ENCODE results near the gene OASL.

OASL gene

GRCh38 chr12:121004253-121004815 lies 34.7 kb downstream of the OASL start:
- no peak overlapping the region for H3K14ac ChIP-seq (ENCODE audit: low read length)
- peaks cover 4 to 6% of the 10 kb centered on the region in 2 experiments for H3K4me1 ChIP-seq (ENCODE audit: control insufficient read depth in 1 of 2, insufficient read depth in 2 of 2, low read length in 2 of 2)
- no peak overlapping the region for H3K27ac ChIP-seq (ENCODE audit: low read depth, low read length)
- no peak overlapping the region for H3K9ac ChIP-seq (ENCODE audit: low read length)
- H2AK5ac ChIP-seq (ENCODE audit: low read length): no peak overlapping the region
- H2AFZ ChIP-seq (ENCODE audit: insufficient read depth, low read length, poor library complexity): no peak overlapping the region
- H2BK12ac ChIP-seq (ENCODE audit: low read length): no peak overlapping the region
- H3K79me1 ChIP-seq (ENCODE audit: low read length): no peaks in the 10 kb centered on the region
- H3K27me3 ChIP-seq (ENCODE audit: insufficient read depth, low read length): no peaks in the 10 kb centered on the region
- peaks cover 25 to 32% of the 10 kb centered on the region in 2 experiments for H3K36me3 ChIP-seq (ENCODE audit: control insufficient read depth in 1 of 2, insufficient read depth in 2 of 2, low read length in 2 of 2)
- H4K8ac ChIP-seq (ENCODE audit: low read depth, low read length): no peak overlapping the region
- H3K4me2 ChIP-seq (ENCODE audit: low read length): no peak overlapping the region
- H3K9me3 ChIP-seq (ENCODE audit: insufficient read depth, low read depth, low read length): no peaks in the 10 kb centered on the region
- DNase-seq: no peak
- no peak overlapping the region for H2BK5ac ChIP-seq (ENCODE audit: low read depth, low read length, poor library complexity)
- H4K91ac ChIP-seq (ENCODE audit: low read depth, low read length): no peak overlapping the region
- H3K18ac ChIP-seq (ENCODE audit: low read length): no peak overlapping the region
- no peak overlapping the region for H3K4me3 ChIP-seq (ENCODE audit: low read depth, low read length)
- no CpG with 5 or more reads among the region's 16 CpGs for WGBS (ENCODE audit: extremely low coverage, insufficient coverage, insufficient read length)
- H3K4ac ChIP-seq (ENCODE audit: low read depth, low read length): no peak overlapping the region
- no peak overlapping the region for H2BK120ac ChIP-seq (ENCODE audit: insufficient read depth, low read length, poor library complexity)
- no peak overlapping the region for H4K12ac ChIP-seq (ENCODE audit: low read depth, low read length)
- H3K23ac ChIP-seq (ENCODE audit: low read length): no peak overlapping the region
- no peaks in the 10 kb centered on the region for H3K79me2 ChIP-seq (ENCODE audit: control insufficient read depth, insufficient read depth, low read length, poor library complexity)

- H2BK5ac ChIP-seq (ENCODE audit: low read depth, low read length, poor library complexity): no peak overlapping the region
- H3K79me1 ChIP-seq (ENCODE audit: low read length): no peaks in the 10 kb centered on the region
- H3K14ac ChIP-seq (ENCODE audit: low read length): no peak overlapping the region
- H3K27ac ChIP-seq (ENCODE audit: low read depth, low read length): no peak overlapping the region
- no peak overlapping the region for H3K4me2 ChIP-seq (ENCODE audit: low read length)
- no peaks in the 10 kb centered on the region for H3K9me3 ChIP-seq (ENCODE audit: insufficient read depth, low read depth, low read length)
- H4K91ac ChIP-seq (ENCODE audit: low read depth, low read length): no peak overlapping the region
- no peak for DNase-seq
- WGBS (ENCODE audit: extremely low coverage, insufficient coverage, insufficient read length): no CpG with 5 or more reads among the region's 4 CpGs
- H3K27me3 ChIP-seq (ENCODE audit: insufficient read depth, low read length): no peaks in the 10 kb centered on the region
- H3K36me3 ChIP-seq (ENCODE audit: control insufficient read depth in 1 of 2, insufficient read depth in 2 of 2, low read length in 2 of 2): peaks cover 25 to 30% of the 10 kb centered on the region in 2 experiments
- H4K8ac ChIP-seq (ENCODE audit: low read depth, low read length): no peak overlapping the region
- H3K9ac ChIP-seq (ENCODE audit: low read length): no peak overlapping the region
- H4K12ac ChIP-seq (ENCODE audit: low read depth, low read length): no peak overlapping the region
- no peaks in the 10 kb centered on the region for H3K79me2 ChIP-seq (ENCODE audit: control insufficient read depth, insufficient read depth, low read length, poor library complexity)
- no peak overlapping the region for H2AFZ ChIP-seq (ENCODE audit: insufficient read depth, low read length, poor library complexity)
- peaks cover 4 to 6% of the 10 kb centered on the region in 2 experiments for H3K4me1 ChIP-seq (ENCODE audit: control insufficient read depth in 1 of 2, insufficient read depth in 2 of 2, low read length in 2 of 2)
- no peak overlapping the region for H3K18ac ChIP-seq (ENCODE audit: low read length)
- H3K4ac ChIP-seq (ENCODE audit: low read depth, low read length): no peak overlapping the region
- no peak overlapping the region for H2AK5ac ChIP-seq (ENCODE audit: low read length)
- H2BK120ac ChIP-seq (ENCODE audit: insufficient read depth, low read length, poor library complexity): no peak overlapping the region
- H3K23ac ChIP-seq (ENCODE audit: low read length): no peak overlapping the region
- H2BK12ac ChIP-seq (ENCODE audit: low read length): no peak overlapping the region
- no peak overlapping the region for H3K4me3 ChIP-seq (ENCODE audit: low read depth, low read length)
These were observed 35.4 kb downstream of the OASL start for GRCh38 chr12:121003650-121004049.

GRCh38 chr12:121001841-121002483 lies 37.1 kb downstream of the OASL start:
- no peak overlapping the region for H2AFZ ChIP-seq (ENCODE audit: insufficient read depth, low read length, poor library complexity)
- DNase-seq: no peak
- H3K18ac ChIP-seq (ENCODE audit: low read length): no peak overlapping the region
- no peaks in the 10 kb centered on the region for H3K79me2 ChIP-seq (ENCODE audit: control insufficient read depth, insufficient read depth, low read length, poor library complexity)
- no peak overlapping the region for H2BK120ac ChIP-seq (ENCODE audit: insufficient read depth, low read length, poor library complexity)
- no CpG with 5 or more reads among the region's 16 CpGs for WGBS (ENCODE audit: extremely low coverage, insufficient coverage, insufficient read length)
- no peaks in the 10 kb centered on the region for H3K9me3 ChIP-seq (ENCODE audit: insufficient read depth, low read depth, low read length)
- no peak overlapping the region for H4K8ac ChIP-seq (ENCODE audit: low read depth, low read length)
- peaks cover 22 to 24% of the 10 kb centered on the region in 2 experiments for H3K36me3 ChIP-seq (ENCODE audit: control insufficient read depth in 1 of 2, insufficient read depth in 2 of 2, low read length in 2 of 2)
- no peak overlapping the region for H3K27ac ChIP-seq (ENCODE audit: low read depth, low read length)
- no peak overlapping the region for H3K4me2 ChIP-seq (ENCODE audit: low read length)
- no peak overlapping the region for H3K23ac ChIP-seq (ENCODE audit: low read length)
- H3K4me3 ChIP-seq (ENCODE audit: low read depth, low read length): no peak overlapping the region
- no peak overlapping the region for H2BK5ac ChIP-seq (ENCODE audit: low read depth, low read length, poor library complexity)
- H2AK5ac ChIP-seq (ENCODE audit: low read length): no peak overlapping the region
- no peak overlapping the region for H3K14ac ChIP-seq (ENCODE audit: low read length)
- no peak overlapping the region for H4K91ac ChIP-seq (ENCODE audit: low read depth, low read length)
- no peak overlapping the region for H3K9ac ChIP-seq (ENCODE audit: low read length)
- H2BK12ac ChIP-seq (ENCODE audit: low read length): no peak overlapping the region
- H3K27me3 ChIP-seq (ENCODE audit: insufficient read depth, low read length): no peaks in the 10 kb centered on the region
- no peak overlapping the region for H3K4ac ChIP-seq (ENCODE audit: low read depth, low read length)
- H3K79me1 ChIP-seq (ENCODE audit: low read length): no peaks in the 10 kb centered on the region
- no peak overlapping the region for H4K12ac ChIP-seq (ENCODE audit: low read depth, low read length)
- peaks cover 4 to 6% of the 10 kb centered on the region in 2 experiments for H3K4me1 ChIP-seq (ENCODE audit: control insufficient read depth in 1 of 2, insufficient read depth in 2 of 2, low read length in 2 of 2)

- Histone ChIP-seq H3K36me3 (ENCODE audit: control insufficient read depth in 1 of 2, insufficient read depth in 2 of 2, low read length in 2 of 2) (peaks cover 21 to 22% of the 10 kb centered on the region in 2 experiments), H2AK5ac (ENCODE audit: low read length) (no peak overlapping the region), H3K9me3 (ENCODE audit: insufficient read depth, low read depth, low read length) (no peaks in the 10 kb centered on the region), H4K8ac (ENCODE audit: low read depth, low read length) (no peak overlapping the region), H3K9ac (ENCODE audit: low read length) (no peak overlapping the region), H4K12ac (ENCODE audit: low read depth, low read length) (peak overlapping the region; percentile 12), H3K27ac (ENCODE audit: low read depth, low read length) (no peak overlapping the region), H3K4me2 (ENCODE audit: low read length) (no peak overlapping the region), H2AFZ (ENCODE audit: insufficient read depth, low read length, poor library complexity) (no peak overlapping the region), H2BK12ac (ENCODE audit: low read length) (no peak overlapping the region), H3K18ac (ENCODE audit: low read length) (no peak overlapping the region), H3K14ac (ENCODE audit: low read length) (no peak overlapping the region), H3K4ac (ENCODE audit: low read depth, low read length) (no peak overlapping the region), H3K27me3 (ENCODE audit: insufficient read depth, low read length) (no peaks in the 10 kb centered on the region), H2BK5ac (ENCODE audit: low read depth, low read length, poor library complexity) (no peak overlapping the region), H3K4me3 (ENCODE audit: low read depth, low read length) (no peak overlapping the region), H3K79me1 (ENCODE audit: low read length) (no peaks in the 10 kb centered on the region), H3K23ac (ENCODE audit: low read length) (no peak overlapping the region), H2BK120ac (ENCODE audit: insufficient read depth, low read length, poor library complexity) (no peak overlapping the region), H3K4me1 (ENCODE audit: control insufficient read depth in 1 of 2, insufficient read depth in 2 of 2, low read length in 2 of 2) (peaks cover 4 to 6% of the 10 kb centered on the region in 2 experiments), H3K79me2 (ENCODE audit: control insufficient read depth, insufficient read depth, low read length, poor library complexity) (no peaks in the 10 kb centered on the region), H4K91ac (ENCODE audit: low read depth, low read length) (no peak overlapping the region)
- no peak for DNase-seq
- WGBS (ENCODE audit: extremely low coverage, insufficient coverage, insufficient read length): no CpG with 5 or more reads among the region's 11 CpGs
These were observed 38.0 kb downstream of the OASL start for GRCh38 chr12:121001060-121001459.

Data from trophoblast cell (in vitro differentiated cells and primary cell).